Stomach (tissue), 4 donors: ENCODE results near the gene SMIM14.

Experiments
- CTCF ChIP-seq, 7 experiments: fragments of 450-650 bp in 4 of 7; fragments of 200-600 bp in 3 of 7; sonication (generic) in 3 of 7; IDR thresholded peaks; one replicate each; pipeline ENCODE4 v1.5.1; 2016 to 2019; ENCODE audit warnings: antibody characterized with exemption in 7 of 7, control low read depth in 2 of 7, mild to moderate bottlenecking in 1 of 7
- EP300 ChIP-seq: sonication (generic); formaldehyde crosslinking; IDR thresholded peaks from one replicate; pipeline ENCODE4 v1.6.1; 2017; ENCODE audit warnings: antibody characterized with exemption
- POLR2A ChIP-seq, 4 donors: fragments of 450-650 bp; IDR thresholded peaks; one replicate each; pipeline ENCODE4 v1.6.1; 2016; ENCODE audit warnings: antibody characterized with exemption in 4 of 4, control low read depth in 2 of 4, mild to moderate bottlenecking in 1 of 4, moderate library complexity in 1 of 4

GRCh38 chr4:39541987-39542610 lies 96.6 kb downstream of the SMIM14 start:
- TF ChIP-seq CTCF (IDR thresholded peaks at IDR 0.05) (no peak), POLR2A (IDR thresholded peaks at IDR 0.05) (no peak), EP300 (no peak)
